Measurements from ENCODE around the gene GZMA. TPM values are rescaled to one million over a fixed set of nuclear protein-coding genes. Genes with fewer than 3 reads are reported as not detected.

GZMA gene
- total RNA-seq, 6 experiments from 2014 or later, result not detected

GRCh38 chr5:55136521-55136920 lies 34.1 kb downstream of the GZMA start:
- no peaks in the 10 kb centered on the region for H3K27me3 Mint-ChIP-seq (ENCODE audit: insufficient read depth)

DNA sequence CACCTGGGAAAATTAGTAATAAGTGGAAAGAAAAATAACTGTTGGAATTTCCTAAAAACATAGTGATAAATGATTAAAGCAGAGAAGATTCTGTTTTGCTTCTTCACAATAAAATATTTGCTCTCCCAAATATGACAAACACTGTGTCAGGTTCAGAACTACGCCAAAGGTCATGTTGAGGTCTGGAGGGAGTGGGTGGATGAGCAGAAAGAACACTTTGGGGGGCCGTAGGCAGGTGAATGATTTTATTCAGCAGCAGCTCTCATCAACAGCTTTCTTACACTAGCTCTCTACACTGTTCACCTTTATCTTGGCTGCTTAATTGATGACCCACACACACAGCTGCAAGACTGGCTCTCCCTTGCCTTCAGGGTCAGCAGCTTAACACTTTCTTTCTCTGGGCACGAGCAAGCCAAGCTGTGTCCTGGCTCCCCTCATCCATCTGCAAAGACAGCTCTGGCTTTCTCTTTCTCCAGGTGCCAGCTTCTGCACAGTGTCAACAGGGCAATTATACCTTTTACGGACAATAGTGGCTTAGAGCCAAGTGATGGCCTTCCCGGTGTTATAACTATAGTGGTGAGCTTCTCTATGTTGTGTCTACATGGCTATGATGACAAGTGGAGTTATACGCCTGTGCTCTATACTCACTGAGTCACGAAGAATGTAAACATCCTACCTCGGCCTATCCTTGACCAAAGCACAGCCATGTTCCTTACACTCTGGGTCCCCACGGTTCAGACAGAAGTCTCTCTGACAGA lies 38.6 kb downstream of the GZMA start:
- no peak overlapping the region for H3K27ac Mint-ChIP-seq
- no peaks in the 10 kb centered on the region for H3K27me3 Mint-ChIP-seq (ENCODE audit: insufficient read depth)
- no peaks in the 10 kb centered on the region for H3K36me3 Mint-ChIP-seq (ENCODE audit: low read depth)
- no peak for DNase-seq
- TF ChIP-seq, protein P1, sequence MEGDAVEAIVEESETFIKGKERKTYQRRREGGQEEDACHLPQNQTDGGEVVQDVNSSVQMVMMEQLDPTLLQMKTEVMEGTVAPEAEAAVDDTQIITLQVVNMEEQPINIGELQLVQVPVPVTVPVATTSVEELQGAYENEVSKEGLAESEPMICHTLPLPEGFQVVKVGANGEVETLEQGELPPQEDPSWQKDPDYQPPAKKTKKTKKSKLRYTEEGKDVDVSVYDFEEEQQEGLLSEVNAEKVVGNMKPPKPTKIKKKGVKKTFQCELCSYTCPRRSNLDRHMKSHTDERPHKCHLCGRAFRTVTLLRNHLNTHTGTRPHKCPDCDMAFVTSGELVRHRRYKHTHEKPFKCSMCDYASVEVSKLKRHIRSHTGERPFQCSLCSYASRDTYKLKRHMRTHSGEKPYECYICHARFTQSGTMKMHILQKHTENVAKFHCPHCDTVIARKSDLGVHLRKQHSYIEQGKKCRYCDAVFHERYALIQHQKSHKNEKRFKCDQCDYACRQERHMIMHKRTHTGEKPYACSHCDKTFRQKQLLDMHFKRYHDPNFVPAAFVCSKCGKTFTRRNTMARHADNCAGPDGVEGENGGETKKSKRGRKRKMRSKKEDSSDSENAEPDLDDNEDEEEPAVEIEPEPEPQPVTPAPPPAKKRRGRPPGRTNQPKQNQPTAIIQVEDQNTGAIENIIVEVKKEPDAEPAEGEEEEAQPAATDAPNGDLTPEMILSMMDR (IDR thresholded peaks at IDR 0.05), result no peak
- H3K4me3 Mint-ChIP-seq, result no peak overlapping the region
- no peaks in the 10 kb centered on the region for H3K9me3 Mint-ChIP-seq
- H3K4me1 Mint-ChIP-seq (ENCODE audit: low read depth), result peaks cover 25% of the 10 kb centered on the region

More at GRCh38 chr5:55136521-55136920, 34.1 kb downstream of the GZMA start:
- TF ChIP-seq, protein P1 (IDR thresholded peaks at IDR 0.05), result no peak
- Mint-ChIP-seq H3K4me1 (ENCODE audit: low read depth) (peaks cover 8% of the 10 kb centered on the region; the same call in 1 of the 2 replicates), H3K36me3 (ENCODE audit: low read depth) (peaks cover 1% of the 10 kb centered on the region), H3K27ac (no peak overlapping the region), H3K4me3 (no peak overlapping the region), H3K9me3 (no peaks in the 10 kb centered on the region; the same call in 1 of the 2 replicates)
- DNase-seq, result no peak

- H3K27me3 Mint-ChIP-seq (ENCODE audit: insufficient read depth), result peaks cover 2% of the 10 kb centered on the region; the same call in 1 of the 2 replicates
- H3K27ac Mint-ChIP-seq, result no peak overlapping the region
- no peak overlapping the region for H3K4me3 Mint-ChIP-seq
- DNase-seq, result no peak
- H3K4me1 Mint-ChIP-seq (ENCODE audit: low read depth), result peaks cover 32% of the 10 kb centered on the region
- no peaks in the 10 kb centered on the region for H3K36me3 Mint-ChIP-seq (ENCODE audit: low read depth)
- no peaks in the 10 kb centered on the region for H3K9me3 Mint-ChIP-seq
- TF ChIP-seq, protein P1 (IDR thresholded peaks at IDR 0.05), result no peak
Observed at GRCh38 chr5:55141945-55142690, 39.7 kb downstream of the GZMA start.

DNA sequence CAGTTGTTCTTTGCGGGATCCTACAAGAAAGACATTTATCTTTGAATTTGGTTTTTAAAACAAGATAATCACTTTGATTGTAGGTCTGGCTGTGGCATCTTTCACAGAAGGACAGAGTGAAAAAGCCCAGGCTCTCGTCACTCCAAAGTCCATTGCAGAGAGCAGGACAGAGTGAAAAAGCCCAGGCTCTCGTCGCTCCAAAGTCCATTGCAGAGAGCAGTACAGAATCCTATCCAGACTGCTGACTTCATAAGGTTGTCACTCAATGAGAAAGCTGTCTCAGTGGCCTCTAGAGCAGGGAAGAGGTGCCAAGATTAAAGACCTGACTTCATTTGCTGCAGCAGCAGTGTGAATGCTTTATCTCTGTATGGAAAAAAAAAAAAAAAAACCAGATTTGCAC lies 41.2 kb downstream of the GZMA start:
- H3K36me3 Mint-ChIP-seq (ENCODE audit: low read depth), result no peaks in the 10 kb centered on the region
- no peaks in the 10 kb centered on the region for H3K9me3 Mint-ChIP-seq
- H3K27me3 Mint-ChIP-seq (ENCODE audit: insufficient read depth), result peaks cover 2% of the 10 kb centered on the region; the same call in 1 of the 2 replicates
- H3K27ac Mint-ChIP-seq, result no peak overlapping the region
- DNase-seq, result no peak
- TF ChIP-seq, protein P1 (IDR thresholded peaks at IDR 0.05), result no peak
- H3K4me3 Mint-ChIP-seq, result no peak overlapping the region
- peaks cover 32% of the 10 kb centered on the region for H3K4me1 Mint-ChIP-seq (ENCODE audit: low read depth)

GRCh38 chr5:55146080-55146479 lies 43.6 kb downstream of the GZMA start:
- Mint-ChIP-seq H3K9me3 (no peaks in the 10 kb centered on the region), H3K27me3 (ENCODE audit: insufficient read depth) (peaks cover 2% of the 10 kb centered on the region; the same call in 1 of the 2 replicates), H3K4me1 (ENCODE audit: low read depth) (peaks cover 36% of the 10 kb centered on the region)

More at GRCh38 chr5:55146080-55146479, 43.6 kb downstream of the GZMA start:
- Mint-ChIP-seq H3K36me3 (ENCODE audit: low read depth) (no peaks in the 10 kb centered on the region), H3K4me3 (peak overlapping the region; percentile 42; the same call in 1 of the 2 replicates), H3K27ac (no peak overlapping the region)
- TF ChIP-seq, protein P1 (IDR thresholded peaks at IDR 0.05), result no peak
- no peak for DNase-seq
